ENCODE results near the gene TMEM11. TPM values are rescaled to one million over a fixed set of nuclear protein-coding genes. Genes with fewer than 3 reads are reported as not detected.
A peak's percentile ranks its signal among the peaks of the same experiment; 100 is the strongest.

Gene TMEM11
- polyA plus RNA-seq, 3 donors, result 25.7 to 68.1 (median 59.5) TPM

- Histone ChIP-seq H3K4me2 (replicated peaks; ENCODE audit: extremely low read depth, low read length, poor library complexity, severe bottlenecking) (no peak overlapping the region), H2AFZ (ENCODE audit: insufficient read depth, low read depth, low read length, poor library complexity, severe bottlenecking) (no peak overlapping the region), H3K4me3 (replicated peaks in 1 of 3; ENCODE audit: low read depth in 2 of 3, low read length in 3 of 3) (no peak overlapping the region), H3K9ac (ENCODE audit: insufficient read depth, low read length, poor library complexity, severe bottlenecking) (no peak overlapping the region), H3K27ac (ENCODE audit: low read depth in 1 of 2, low read length in 2 of 2) (peak overlapping the region in 1 of 2 donors; percentile 20), H3K4me1 (ENCODE audit: control insufficient read depth in 1 of 2, insufficient read depth in 2 of 2, low read length in 2 of 2) (no peaks in the 10 kb centered on the region), H3K36me3 (replicated peaks in 1 of 2; ENCODE audit: control insufficient read depth in 1 of 2, insufficient read depth in 2 of 2, low read length in 2 of 2) (peaks cover 37 to 80% of the 10 kb centered on the region in 2 donors), H3K9me3 (replicated peaks in 1 of 2; ENCODE audit: control insufficient read depth in 1 of 2, insufficient read depth in 1 of 2, low read length in 2 of 2) (no peaks in the 10 kb centered on the region), H3K79me2 (ENCODE audit: insufficient read depth, low read length) (peaks cover 69% of the 10 kb centered on the region), H3K27me3 (ENCODE audit: control insufficient read depth in 2 of 2, insufficient read depth in 2 of 2, low read length in 2 of 2) (no peaks in the 10 kb centered on the region), H4K20me1 (ENCODE audit: insufficient read depth, low read length) (peaks cover 94% of the 10 kb centered on the region)
- no peak overlapping the region for H3K4me3 Mint-ChIP-seq
- no peak for TF ChIP-seq CTCF (IDR thresholded peaks at IDR 0.05)
- peaks cover 14% of the 10 kb centered on the region for H3K4me1 Mint-ChIP-seq
- DNase-seq, result no peak
- H3K27ac Mint-ChIP-seq, result peak overlapping the region in 3 of 7 donors; percentile 30 to 80 (median 41)
- H3K9me3 Mint-ChIP-seq, result no peaks in the 10 kb centered on the region
- H3K36me3 Mint-ChIP-seq, result peaks cover 39 to 76% of the 10 kb centered on the region in 2 donors
- 42% methylated on average over 6 of the region's 9 CpGs for WGBS (ENCODE audit: insufficient coverage)
- peaks cover 0 to 2% (median 0%) of the 10 kb centered on the region in 3 donors for H3K27me3 Mint-ChIP-seq (ENCODE audit: low read depth in 3 of 3)
- intact Hi-C loops (cut with micrococcal nuclease), result no loop called here
Measured at GRCh38 chr17:21199311-21199710, 14.7 kb downstream of the TMEM11 start.

- Histone ChIP-seq H3K9me3 (replicated peaks in 1 of 2; ENCODE audit: control insufficient read depth in 1 of 2, insufficient read depth in 1 of 2, low read length in 2 of 2) (no peaks in the 10 kb centered on the region), H2AFZ (ENCODE audit: insufficient read depth, low read depth, low read length, poor library complexity, severe bottlenecking) (no peak overlapping the region), H3K9ac (ENCODE audit: insufficient read depth, low read length, poor library complexity, severe bottlenecking) (no peak overlapping the region), H3K27me3 (ENCODE audit: control insufficient read depth in 2 of 2, insufficient read depth in 2 of 2, low read length in 2 of 2) (no peaks in the 10 kb centered on the region), H3K4me2 (replicated peaks; ENCODE audit: extremely low read depth, low read length, poor library complexity, severe bottlenecking) (no peak overlapping the region), H3K27ac (ENCODE audit: low read depth in 1 of 2, low read length in 2 of 2) (no peak overlapping the region), H3K36me3 (replicated peaks in 1 of 2; ENCODE audit: control insufficient read depth in 1 of 2, insufficient read depth in 2 of 2, low read length in 2 of 2) (peaks cover 43 to 87% of the 10 kb centered on the region in 2 donors), H3K4me1 (ENCODE audit: control insufficient read depth in 1 of 2, insufficient read depth in 2 of 2, low read length in 2 of 2) (no peaks in the 10 kb centered on the region), H4K20me1 (ENCODE audit: insufficient read depth, low read length) (peaks cover 87% of the 10 kb centered on the region), H3K4me3 (replicated peaks in 1 of 3; ENCODE audit: low read depth in 2 of 3, low read length in 3 of 3) (no peak overlapping the region), H3K79me2 (ENCODE audit: insufficient read depth, low read length) (peaks cover 60% of the 10 kb centered on the region)
- Mint-ChIP-seq H3K4me1 (peaks cover 17% of the 10 kb centered on the region), H3K9me3 (peaks cover 0 to 2% (median 0%) of the 10 kb centered on the region in 7 donors), H3K27me3 (ENCODE audit: low read depth in 3 of 3) (peaks cover 0 to 2% (median 0%) of the 10 kb centered on the region in 3 donors), H3K4me3 (no peak overlapping the region), H3K27ac (peak overlapping the region in 5 of 7 donors; percentile 1 to 70 (median 7)), H3K36me3 (peaks cover 41 to 78% of the 10 kb centered on the region in 2 donors)
- 96% methylated on average over 20 of the region's 20 CpGs for WGBS (ENCODE audit: insufficient coverage)
- intact Hi-C loops (cut with micrococcal nuclease), result no loop called here
- no peak for TF ChIP-seq CTCF (IDR thresholded peaks at IDR 0.05)
- no peak for DNase-seq
Measured at GRCh38 chr17:21198411-21198810, 15.6 kb downstream of the TMEM11 start.

Measured in CD14-positive monocyte (primary cell).